GM06990 (cell line): ENCODE results near the gene KIFBP.

Experiments
- DNase-seq: peaks from one replicate; pipeline ENCODE4 v3.0.0-alpha.2; 2011; ENCODE audit not compliant: insufficient read length; ENCODE audit errors: extremely low read depth
- H3K27me3 ChIP-seq: replicated peaks from 2 replicates; pipeline ENCODE4 v1.6.0; 2011; ENCODE audit warnings: low read length; ENCODE audit not compliant: control insufficient read depth, insufficient read depth
- H3K36me3 ChIP-seq: 2 replicates; pipeline ENCODE4 v1.5.1; 2011; ENCODE audit warnings: low read length; ENCODE audit not compliant: control insufficient read depth, insufficient read depth
- H3K4me3 ChIP-seq: replicated peaks from 2 replicates; pipeline ENCODE4 v1.5.1; 2011; ENCODE audit warnings: low read depth, mild to moderate bottlenecking, control low read depth, low read length
- TF ChIP-seq, protein P1 (sequence below): IDR thresholded peaks from 2 replicates; pipeline ENCODE4 v1.5.1; 2011; ENCODE audit warnings: low read length, control low read depth, mild to moderate bottlenecking, inconsistent platforms; ENCODE audit not compliant: insufficient read depth, poor library complexity, severe bottlenecking

KIFBP gene

DNA sequence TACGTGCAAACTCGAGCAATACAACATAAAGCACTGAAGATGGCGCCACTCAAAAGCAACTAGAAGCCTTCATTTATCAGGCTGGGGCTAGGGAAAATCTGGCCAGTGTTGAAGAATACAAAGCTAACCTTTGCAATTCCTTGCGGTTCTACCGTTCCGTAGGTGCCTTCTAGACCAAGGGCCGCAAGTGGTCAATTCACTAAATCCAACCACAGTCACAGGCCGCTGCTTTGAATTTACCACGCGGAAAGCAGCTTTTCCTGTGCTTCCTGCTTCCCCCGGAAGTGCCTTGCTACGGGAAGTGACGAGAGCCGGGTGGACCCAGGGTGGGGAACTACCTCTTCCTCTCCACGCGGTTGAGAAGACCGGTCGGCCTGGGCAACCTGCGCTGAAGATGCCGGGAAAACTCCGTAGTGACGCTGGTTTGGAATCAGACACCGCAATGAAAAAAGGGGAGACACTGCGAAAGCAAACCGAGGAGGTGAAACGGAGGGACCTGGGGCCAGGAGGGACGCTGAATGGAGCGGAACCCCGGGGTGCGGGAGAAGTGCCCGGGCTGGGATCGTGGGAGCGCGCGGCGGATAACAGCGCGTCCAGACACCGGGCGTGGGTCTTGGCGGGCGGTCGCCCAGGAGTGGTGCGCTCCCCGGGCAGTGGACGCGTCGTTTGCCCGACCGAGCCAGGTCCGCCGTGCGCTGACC, 32.6 kb upstream of the KIFBP start, which contains the start of gene DDX21:
DDX21 (plus strand) TSS at position 339 of the 701 bp plus-strand sequence; CDS start at position 395, 56 bp downstream.
- peak; percentile 84 for DNase-seq
- TF ChIP-seq, protein P1, sequence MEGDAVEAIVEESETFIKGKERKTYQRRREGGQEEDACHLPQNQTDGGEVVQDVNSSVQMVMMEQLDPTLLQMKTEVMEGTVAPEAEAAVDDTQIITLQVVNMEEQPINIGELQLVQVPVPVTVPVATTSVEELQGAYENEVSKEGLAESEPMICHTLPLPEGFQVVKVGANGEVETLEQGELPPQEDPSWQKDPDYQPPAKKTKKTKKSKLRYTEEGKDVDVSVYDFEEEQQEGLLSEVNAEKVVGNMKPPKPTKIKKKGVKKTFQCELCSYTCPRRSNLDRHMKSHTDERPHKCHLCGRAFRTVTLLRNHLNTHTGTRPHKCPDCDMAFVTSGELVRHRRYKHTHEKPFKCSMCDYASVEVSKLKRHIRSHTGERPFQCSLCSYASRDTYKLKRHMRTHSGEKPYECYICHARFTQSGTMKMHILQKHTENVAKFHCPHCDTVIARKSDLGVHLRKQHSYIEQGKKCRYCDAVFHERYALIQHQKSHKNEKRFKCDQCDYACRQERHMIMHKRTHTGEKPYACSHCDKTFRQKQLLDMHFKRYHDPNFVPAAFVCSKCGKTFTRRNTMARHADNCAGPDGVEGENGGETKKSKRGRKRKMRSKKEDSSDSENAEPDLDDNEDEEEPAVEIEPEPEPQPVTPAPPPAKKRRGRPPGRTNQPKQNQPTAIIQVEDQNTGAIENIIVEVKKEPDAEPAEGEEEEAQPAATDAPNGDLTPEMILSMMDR = peak; percentile 63
- H3K36me3 ChIP-seq = peaks cover 4% of the 10 kb centered on the region
- no peaks in the 10 kb centered on the region for H3K27me3 ChIP-seq
- H3K4me3 ChIP-seq = peak within 1 kb of the TSS; percentile 89

DNA sequence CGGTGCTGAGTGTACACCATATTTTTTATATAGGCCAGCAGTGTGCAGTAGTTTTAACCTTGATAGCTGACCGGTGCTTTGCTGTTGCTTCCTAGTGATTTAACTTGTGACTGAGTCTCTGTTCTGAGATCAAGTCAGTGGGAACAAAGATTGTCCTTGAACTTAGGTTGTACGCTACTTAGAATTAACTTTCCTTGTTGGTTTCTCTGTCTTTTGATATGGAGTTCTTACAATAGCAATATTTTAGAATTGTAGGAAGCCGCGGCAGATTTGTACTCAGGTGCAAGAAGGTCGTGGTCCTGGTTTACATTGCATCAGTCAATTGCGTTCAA, 31.4 kb upstream of the KIFBP start:
- TF ChIP-seq, protein P1 = no peak
- no peaks in the 10 kb centered on the region for H3K27me3 ChIP-seq
- no peak for DNase-seq
- peaks cover 4% of the 10 kb centered on the region for H3K36me3 ChIP-seq
- H3K4me3 ChIP-seq = peak overlapping the region; percentile 89

DNA sequence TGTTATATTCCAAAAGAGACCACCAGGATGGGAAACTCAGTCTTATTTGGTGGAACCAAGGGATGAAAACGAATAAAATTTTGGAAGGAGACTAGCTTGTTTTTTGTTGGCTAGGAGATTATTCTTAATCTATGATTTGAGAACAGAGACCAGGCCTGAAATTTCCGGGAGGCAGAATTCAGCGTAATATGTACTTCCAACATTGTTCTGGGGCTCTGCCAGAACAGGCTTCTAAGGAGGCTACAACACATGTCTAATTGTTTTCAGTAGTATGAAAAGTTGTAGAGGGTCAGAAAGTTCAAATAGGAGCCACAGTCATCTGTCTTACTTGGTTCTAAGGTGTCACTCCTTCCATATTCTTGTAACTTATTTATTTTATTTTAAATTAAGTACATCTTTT, 30.9 kb upstream of the KIFBP start:
- peak overlapping the region; percentile 89 for H3K4me3 ChIP-seq
- H3K36me3 ChIP-seq = peaks cover 4% of the 10 kb centered on the region
- DNase-seq = no peak
- H3K27me3 ChIP-seq = no peaks in the 10 kb centered on the region
- TF ChIP-seq, protein P1 = no peak

DNA sequence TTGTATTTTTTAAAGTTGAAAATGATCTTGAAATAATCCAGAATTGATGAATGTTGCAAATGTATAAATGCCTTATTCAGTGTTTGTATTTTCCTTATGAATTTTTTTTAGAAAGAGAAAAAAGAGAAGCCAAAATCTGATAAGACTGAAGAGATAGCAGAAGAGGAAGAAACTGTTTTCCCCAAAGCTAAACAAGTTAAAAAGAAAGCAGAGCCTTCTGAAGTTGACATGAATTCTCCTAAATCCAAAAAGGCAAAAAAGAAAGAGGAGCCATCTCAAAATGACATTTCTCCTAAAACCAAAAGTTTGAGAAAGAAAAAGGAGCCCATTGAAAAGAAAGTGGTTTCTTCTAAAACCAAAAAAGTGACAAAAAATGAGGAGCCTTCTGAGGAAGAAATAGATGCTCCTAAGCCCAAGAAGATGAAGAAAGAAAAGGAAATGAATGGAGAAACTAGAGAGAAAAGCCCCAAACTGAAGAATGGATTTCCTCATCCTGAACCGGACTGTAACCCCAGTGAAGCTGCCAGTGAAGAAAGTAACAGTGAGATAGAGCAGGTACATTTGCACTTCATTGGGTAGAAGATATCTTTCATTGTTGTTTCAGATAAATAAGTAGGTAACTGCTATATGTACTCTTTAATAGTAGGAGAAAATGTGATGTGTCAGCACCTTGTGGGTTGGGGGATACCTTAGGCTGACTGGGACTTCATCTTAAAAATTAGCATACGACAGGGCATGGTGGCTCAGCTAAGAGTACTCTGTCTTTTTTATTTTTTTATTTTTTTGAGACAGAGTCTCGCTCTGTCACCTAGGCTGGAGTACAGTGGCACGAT, 28.7 kb upstream of the KIFBP start:
- TF ChIP-seq, protein P1 = no peak
- Histone ChIP-seq H3K4me3 (peak overlapping the region; percentile 14; the same call in 1 of the 2 replicates), H3K27me3 (no peaks in the 10 kb centered on the region), H3K36me3 (peaks cover 10% of the 10 kb centered on the region)
- DNase-seq = no peak

DNA sequence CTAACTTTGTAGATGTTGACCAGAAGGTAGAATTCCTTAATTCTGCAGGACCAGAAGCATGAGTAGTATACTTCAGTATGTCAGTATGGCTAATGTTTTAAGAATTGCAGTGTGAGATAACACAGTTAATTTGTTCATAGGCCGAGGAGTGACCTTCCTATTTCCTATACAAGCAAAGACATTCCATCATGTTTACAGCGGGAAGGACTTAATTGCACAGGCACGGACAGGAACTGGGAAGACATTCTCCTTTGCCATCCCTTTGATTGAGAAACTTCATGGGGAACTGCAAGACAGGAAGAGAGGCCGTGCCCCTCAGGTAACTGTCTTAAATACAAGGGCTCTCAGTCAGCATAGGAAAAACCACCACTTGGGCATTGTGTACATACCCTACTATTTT, 25.5 kb upstream of the KIFBP start:
- H3K36me3 ChIP-seq = peaks cover 16% of the 10 kb centered on the region
- TF ChIP-seq, protein P1 = no peak
- no peak overlapping the region for H3K4me3 ChIP-seq
- no peaks in the 10 kb centered on the region for H3K27me3 ChIP-seq
- DNase-seq = no peak
